ENCODE data around the gene PARVG. TPM values are rescaled to one million over a fixed set of nuclear protein-coding genes. Genes with fewer than 3 reads are reported as not detected.

The PARVG gene
- total RNA-seq, 1 donor from 2014 or later = 0.27 TPM

DNA sequence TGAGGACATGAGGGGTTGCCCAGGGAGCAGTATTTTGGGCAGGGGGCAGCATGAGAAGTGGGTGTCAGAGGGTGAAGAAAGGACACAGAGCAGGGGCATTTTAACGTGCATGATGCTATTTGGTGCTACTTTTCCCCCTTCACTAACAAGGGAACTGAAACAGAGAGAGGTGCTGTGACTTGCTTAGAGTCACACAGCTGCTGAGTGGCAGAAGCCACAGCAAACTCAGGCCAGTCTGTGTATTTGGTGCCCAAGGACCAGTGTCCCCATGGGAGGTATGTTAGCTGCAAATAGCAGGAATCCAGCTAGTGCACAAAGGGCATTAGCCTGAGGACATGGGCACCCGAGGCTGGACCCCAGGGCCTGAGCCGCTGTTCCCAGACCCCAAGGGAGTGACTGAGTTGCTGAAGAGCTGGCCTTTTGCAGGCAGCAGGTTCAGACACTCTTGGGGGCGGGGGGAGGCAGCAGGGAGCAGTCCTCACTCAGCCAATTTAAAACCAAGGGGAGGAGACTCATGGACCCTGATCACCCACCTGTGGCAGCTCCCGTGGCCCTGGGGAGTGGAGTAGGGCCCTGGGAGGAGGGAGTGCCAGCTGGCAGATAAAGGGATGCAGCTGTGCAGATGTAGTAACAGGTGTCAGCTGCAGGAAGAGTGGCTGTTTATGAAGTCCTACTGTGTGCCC, 14.6 kb downstream of the PARVG start:
- peaks cover 29% of the 10 kb centered on the region for H3K27me3 Mint-ChIP-seq (ENCODE audit: low read depth)
- DNase-seq (ENCODE audit: low spot score) = no peak
- no peak overlapping the region for H3K27ac Mint-ChIP-seq (ENCODE audit: unreplicated experiment)
- H3K4me1 Mint-ChIP-seq (ENCODE audit: low read depth) = no peaks in the 10 kb centered on the region
- TF ChIP-seq, protein P1, sequence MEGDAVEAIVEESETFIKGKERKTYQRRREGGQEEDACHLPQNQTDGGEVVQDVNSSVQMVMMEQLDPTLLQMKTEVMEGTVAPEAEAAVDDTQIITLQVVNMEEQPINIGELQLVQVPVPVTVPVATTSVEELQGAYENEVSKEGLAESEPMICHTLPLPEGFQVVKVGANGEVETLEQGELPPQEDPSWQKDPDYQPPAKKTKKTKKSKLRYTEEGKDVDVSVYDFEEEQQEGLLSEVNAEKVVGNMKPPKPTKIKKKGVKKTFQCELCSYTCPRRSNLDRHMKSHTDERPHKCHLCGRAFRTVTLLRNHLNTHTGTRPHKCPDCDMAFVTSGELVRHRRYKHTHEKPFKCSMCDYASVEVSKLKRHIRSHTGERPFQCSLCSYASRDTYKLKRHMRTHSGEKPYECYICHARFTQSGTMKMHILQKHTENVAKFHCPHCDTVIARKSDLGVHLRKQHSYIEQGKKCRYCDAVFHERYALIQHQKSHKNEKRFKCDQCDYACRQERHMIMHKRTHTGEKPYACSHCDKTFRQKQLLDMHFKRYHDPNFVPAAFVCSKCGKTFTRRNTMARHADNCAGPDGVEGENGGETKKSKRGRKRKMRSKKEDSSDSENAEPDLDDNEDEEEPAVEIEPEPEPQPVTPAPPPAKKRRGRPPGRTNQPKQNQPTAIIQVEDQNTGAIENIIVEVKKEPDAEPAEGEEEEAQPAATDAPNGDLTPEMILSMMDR (IDR thresholded peaks at IDR 0.05) = no peak
- no peaks in the 10 kb centered on the region for H3K36me3 Mint-ChIP-seq (ENCODE audit: low read depth)
- no peaks in the 10 kb centered on the region for H3K9me3 Mint-ChIP-seq (ENCODE audit: low read depth)
- H3K4me3 Mint-ChIP-seq (ENCODE audit: unreplicated experiment) = no peak overlapping the region

DNA sequence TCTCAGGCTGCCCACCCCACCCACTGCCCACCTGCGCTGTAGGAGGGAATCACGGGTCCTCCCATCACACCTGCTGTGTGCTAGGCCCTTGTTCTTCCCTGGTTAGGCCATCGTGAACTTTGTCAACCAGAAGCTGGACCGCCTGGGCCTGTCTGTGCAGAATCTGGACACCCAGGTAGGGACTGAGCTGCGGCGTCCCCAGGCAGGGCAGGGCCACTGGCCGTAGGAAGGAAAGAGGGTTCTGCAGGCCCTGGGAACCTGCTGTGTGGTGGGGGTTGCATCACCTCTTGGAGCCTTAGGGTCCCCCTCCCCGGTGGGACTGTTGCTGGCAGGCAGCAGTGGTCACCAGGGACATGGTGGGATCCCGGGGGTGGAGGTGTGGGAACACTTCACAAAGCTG, 15.5 kb downstream of the PARVG start:
- no peak for DNase-seq (ENCODE audit: low spot score)
- Mint-ChIP-seq H3K9me3 (ENCODE audit: low read depth) (no peaks in the 10 kb centered on the region), H3K27me3 (ENCODE audit: low read depth) (peaks cover 29% of the 10 kb centered on the region), H3K4me3 (ENCODE audit: unreplicated experiment) (no peak overlapping the region), H3K4me1 (ENCODE audit: low read depth) (peaks cover 6% of the 10 kb centered on the region), H3K36me3 (ENCODE audit: low read depth) (no peaks in the 10 kb centered on the region), H3K27ac (ENCODE audit: unreplicated experiment) (no peak overlapping the region)
- TF ChIP-seq, protein P1 (IDR thresholded peaks at IDR 0.05) = no peak

DNA sequence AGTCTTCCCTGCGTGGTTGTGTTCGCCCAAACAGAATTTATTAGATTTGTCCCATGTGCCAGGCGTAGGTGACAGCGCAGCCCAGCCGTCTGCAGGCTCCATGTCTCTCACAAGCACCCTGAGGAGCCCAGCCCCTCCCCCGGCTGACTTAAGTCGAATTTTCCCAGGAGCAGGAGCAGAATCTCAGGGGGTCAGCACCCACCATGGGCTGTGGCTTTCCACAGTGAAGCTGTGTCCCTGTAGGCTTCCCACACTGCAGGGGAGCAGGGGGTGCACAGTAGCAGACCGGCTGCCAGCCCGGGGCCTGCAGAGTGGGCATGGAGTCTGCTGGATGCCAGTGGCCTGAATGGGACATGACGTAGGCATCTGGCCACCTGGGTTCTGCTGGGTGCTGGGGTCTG, 16.0 kb downstream of the PARVG start:
- Mint-ChIP-seq H3K9me3 (ENCODE audit: low read depth) (no peaks in the 10 kb centered on the region), H3K36me3 (ENCODE audit: low read depth) (no peaks in the 10 kb centered on the region), H3K27me3 (ENCODE audit: low read depth) (peaks cover 29% of the 10 kb centered on the region), H3K4me3 (ENCODE audit: unreplicated experiment) (no peak overlapping the region), H3K27ac (ENCODE audit: unreplicated experiment) (no peak overlapping the region), H3K4me1 (ENCODE audit: low read depth) (peaks cover 9% of the 10 kb centered on the region)
- TF ChIP-seq, protein P1 (IDR thresholded peaks at IDR 0.05) = no peak
- no peak for DNase-seq (ENCODE audit: low spot score)

DNA sequence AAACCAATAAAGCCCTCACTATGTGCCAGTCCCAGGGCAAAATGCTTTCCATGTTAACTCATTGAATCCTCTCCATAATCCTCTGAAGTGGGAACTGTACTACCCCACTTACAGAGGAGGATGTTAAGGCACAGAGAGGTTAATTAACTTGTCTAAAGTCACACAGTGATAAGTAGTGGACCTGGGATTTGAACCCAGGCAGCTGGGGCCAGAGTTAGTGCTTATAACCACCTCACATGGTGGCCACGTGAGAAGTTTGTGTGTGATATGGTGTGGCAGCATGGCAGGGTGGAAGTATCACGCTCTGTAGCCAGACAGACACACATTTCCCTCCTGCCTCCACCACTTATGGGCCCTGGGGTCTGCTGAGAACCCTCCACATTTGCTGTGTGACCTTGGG, 16.5 kb downstream of the PARVG start:
- H3K27ac Mint-ChIP-seq (ENCODE audit: unreplicated experiment) = no peak overlapping the region
- no peaks in the 10 kb centered on the region for H3K36me3 Mint-ChIP-seq (ENCODE audit: low read depth)
- peaks cover 14% of the 10 kb centered on the region for H3K4me1 Mint-ChIP-seq (ENCODE audit: low read depth)
- H3K27me3 Mint-ChIP-seq (ENCODE audit: low read depth) = peaks cover 29% of the 10 kb centered on the region
- no peak overlapping the region for H3K4me3 Mint-ChIP-seq (ENCODE audit: unreplicated experiment)
- no peaks in the 10 kb centered on the region for H3K9me3 Mint-ChIP-seq (ENCODE audit: low read depth)
- TF ChIP-seq, protein P1 (IDR thresholded peaks at IDR 0.05) = no peak
- DNase-seq (ENCODE audit: low spot score) = no peak

DNA sequence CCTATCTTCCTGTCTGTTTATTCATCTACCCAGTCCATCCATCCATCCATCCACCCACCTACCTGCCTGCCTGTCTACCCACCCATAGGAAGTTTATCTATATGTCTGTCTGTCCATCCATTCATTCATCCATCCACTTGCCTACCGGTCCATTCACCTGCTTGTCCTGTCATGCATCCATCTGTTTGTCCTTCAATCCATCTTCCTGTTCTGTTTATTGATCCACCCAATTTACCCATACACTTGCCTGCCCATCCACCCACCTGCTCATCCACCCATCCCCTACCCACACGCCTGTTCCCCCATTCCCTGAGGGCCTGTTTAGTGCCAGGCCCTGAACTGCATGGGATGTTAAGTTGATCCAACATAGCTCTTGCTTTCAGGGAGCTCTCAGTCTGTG, 18.4 kb downstream of the PARVG start:
- Mint-ChIP-seq H3K4me1 (ENCODE audit: low read depth) (peaks cover 22% of the 10 kb centered on the region), H3K36me3 (ENCODE audit: low read depth) (no peaks in the 10 kb centered on the region), H3K9me3 (ENCODE audit: low read depth) (no peaks in the 10 kb centered on the region), H3K27me3 (ENCODE audit: low read depth) (peaks cover 24% of the 10 kb centered on the region), H3K4me3 (ENCODE audit: unreplicated experiment) (no peak overlapping the region), H3K27ac (ENCODE audit: unreplicated experiment) (no peak overlapping the region)
- TF ChIP-seq, protein P1 (IDR thresholded peaks at IDR 0.05) = no peak
- DNase-seq (ENCODE audit: low spot score) = no peak
